GF-D8 (cell line): ENCODE data around the gene CASZ1.

ENCODE experiments used
- DNase-seq: peaks from one replicate; lab custom pipeline; 2025; lab: John Stamatoyannopoulos, UW

CASZ1 gene

GRCh38 chr1:10653370-10654125, 142.9 kb downstream of the CASZ1 start:
- DNase-seq, result no peak

- no peak for DNase-seq
Observed at GRCh38 chr1:10652626-10653025, 143.8 kb downstream of the CASZ1 start.

- DNase-seq, result no peak
Observed at GRCh38 chr1:10651793-10652192, 144.7 kb downstream of the CASZ1 start.

GRCh38 chr1:10651389-10651766, 145.1 kb downstream of the CASZ1 start:
- DNase-seq, result no peak

GRCh38 chr1:10650556-10651388, 145.7 kb downstream of the CASZ1 start:
- no peak for DNase-seq

- no peak for DNase-seq
Observed at GRCh38 chr1:10649517-10650201, 146.8 kb downstream of the CASZ1 start.

- DNase-seq, result no peak
Observed at GRCh38 chr1:10648689-10649516, 147.5 kb downstream of the CASZ1 start.

- no peak for DNase-seq
Observed at GRCh38 chr1:10647414-10648170, 148.9 kb downstream of the CASZ1 start.

- DNase-seq, result no peak
Observed at GRCh38 chr1:10646347-10646861, 150.0 kb downstream of the CASZ1 start.

GRCh38 chr1:10644307-10645128, 151.9 kb downstream of the CASZ1 start:
- no peak for DNase-seq

GRCh38 chr1:10643607-10644306, 152.7 kb downstream of the CASZ1 start:
- no peak for DNase-seq

- no peak for DNase-seq
Observed at GRCh38 chr1:10642403-10643080, 153.9 kb downstream of the CASZ1 start.

GRCh38 chr1:10641976-10642375, 154.5 kb downstream of the CASZ1 start:
- DNase-seq, result no peak

- DNase-seq, result no peak
Observed at GRCh38 chr1:10640843-10641553, 155.4 kb downstream of the CASZ1 start.

- DNase-seq, result no peak
Observed at GRCh38 chr1:10639775-10640578, 156.5 kb downstream of the CASZ1 start.

GRCh38 chr1:10639011-10639774, 157.3 kb downstream of the CASZ1 start:
- DNase-seq, result no peak
